ENCODE measurements around the gene TPT1. TPM values are rescaled to one million over a fixed set of nuclear protein-coding genes. Genes with fewer than 3 reads are reported as not detected.
"Not testable (repeated sequence)": the region's sequence is repeated elsewhere in the genome, so short reads cannot be mapped to it uniquely, and the experiment has no call there.

Gene TPT1
- 1,919 and 2,653 TPM in 2 replicates for polyA plus RNA-seq (2012; rRNA removed)
- polyA plus RNA-seq (2012; cell fraction: cytosol; rRNA removed): 3,224 and 4,461 TPM in 2 replicates
- 453 and 593 TPM in 2 replicates for polyA plus RNA-seq (2012; cell fraction: nucleus; rRNA removed)

- Histone ChIP-seq H3K4me3 (ENCODE audit: low read depth in 2 of 2, low read length in 1 of 2) (peak within 1 kb of the TSS; percentile 68 to 99), H3K36me3 (replicated peaks in 1 of 2; ENCODE audit: control insufficient read depth in 1 of 2, insufficient read depth in 2 of 2, low read length in 1 of 2) (peaks cover 40 to 54% of the 10 kb centered on the region in 2 experiments), H3K27ac (ENCODE audit: low read depth in 2 of 2, low read length in 1 of 2) (peak within 1 kb of the TSS; percentile 95 to 98), H3K79me2 (ENCODE audit: insufficient read depth) (peaks cover 85% of the 10 kb centered on the region), H2AFZ (ENCODE audit: low read depth) (peak within 1 kb of the TSS; percentile 83), H3K9me2 (no peaks in the 10 kb centered on the region), H3K9ac (peak within 1 kb of the TSS; percentile 99), H3K9me3 (no peaks in the 10 kb centered on the region), H3K27me3 (ENCODE audit: insufficient read depth) (no peaks in the 10 kb centered on the region), H3K4me2 (peak within 1 kb of the TSS; percentile 97), H3F3A (replicated peaks; ENCODE audit: insufficient read depth) (peaks cover 41% of the 10 kb centered on the region), H3K4me1 (ENCODE audit: control insufficient read depth in 1 of 2, insufficient read depth in 2 of 2, low read depth in 1 of 2, low read length in 1 of 2) (peaks cover 10 to 35% of the 10 kb centered on the region in 2 experiments; a peak in 3 of 4 replicates), H4K20me1 (ENCODE audit: insufficient read depth) (peaks cover 43% of the 10 kb centered on the region)
- DNase-seq: peak; percentile 99
- ChIA-PET CTCF (interaction anchor here (1.1 to 3.4 kb wide), 9 partner anchors 9 to 294 kb away, joined by 3 to 16 read pairs (median 4); no protein-coding TSS in a partner anchor), POLR2A (interaction anchor here (1.0 to 1.9 kb wide), 5 partner anchors 10 to 123 kb away, joined by 3 to 4 read pairs (median 3); partner anchors contain the start of genes COG3 and SLC25A30)
- peak; percentile 17; the same call in 1 of the 2 replicates for TF ChIP-seq TCF12 (IDR thresholded peaks at IDR 0.05)
- TF ChIP-seq TEAD4 (IDR thresholded peaks at IDR 0.05; ENCODE audit: borderline replicate concordance, insufficient read depth): no peak
- peak; percentile 63; the same call in 1 of the 2 replicates for TF ChIP-seq NRF1 (IDR thresholded peaks at IDR 0.05; ENCODE audit: low read depth, low read length)
- TF ChIP-seq PBX3 (IDR thresholded peaks at IDR 0.05): 0 out of 2 replicates have a peak, but pooled peaks have one; percentile 2
- TF ChIP-seq MAX (IDR thresholded peaks at IDR 0.05; ENCODE audit: low read depth): peak; percentile 71
- 0 out of 2 replicates have a peak, but pooled peaks have one; percentile 36 for TF ChIP-seq SIN3A (IDR thresholded peaks at IDR 0.05; ENCODE audit: borderline replicate concordance, low read depth, low read length)
- peak; percentile 60 for TF ChIP-seq ELF1 (IDR thresholded peaks at IDR 0.05)
- TF ChIP-seq GABPA (IDR thresholded peaks at IDR 0.05; ENCODE audit: low read depth): peak; percentile 80
- peak; percentile 92 for TF ChIP-seq TAF1 (IDR thresholded peaks at IDR 0.05; ENCODE audit: borderline replicate concordance, low read depth, low read length)
- TF ChIP-seq REST (IDR thresholded peaks at IDR 0.05; ENCODE audit: low read depth, low read length): peak; percentile 68
- TF ChIP-seq CTCF (IDR thresholded peaks at IDR 0.05): no peak
- TF ChIP-seq CHD2 (IDR thresholded peaks at IDR 0.05; ENCODE audit: low read length, partially characterized antibody): peak; percentile 80
- no peak for TF ChIP-seq USF2 (IDR thresholded peaks at IDR 0.05; ENCODE audit: borderline replicate concordance, low read depth, low read length)
- TF ChIP-seq MEF2A (IDR thresholded peaks at IDR 0.05; ENCODE audit: borderline replicate concordance, low read depth): no peak
- TF ChIP-seq RXRA (IDR thresholded peaks at IDR 0.05; ENCODE audit: borderline replicate concordance, low read depth): peak; percentile 36; the same call in 1 of the 2 replicates
- TF ChIP-seq RFX5 (IDR thresholded peaks at IDR 0.05; ENCODE audit: low read length): peak; percentile 34; the same call in 1 of the 2 replicates
- 0 out of 2 replicates have a peak, but pooled peaks have one; percentile 2 for TF ChIP-seq SMC3 (IDR thresholded peaks at IDR 0.05; ENCODE audit: low read depth, low read length)
- TF ChIP-seq POLR2AphosphoS5 (IDR thresholded peaks at IDR 0.05; ENCODE audit: low read depth, low read length): peak; percentile 95
- WGBS (ENCODE audit: low lambda C conversion rate): 2% methylated on average over 41 of the region's 67 CpGs
Measured at GRCh38 chr13:45341034-45341798, at the start of gene TPT1. TSS of gene TPT1 (minus strand) at chr13:45341183. CDS start at chr13:45341069, 114 bp downstream.

- Histone ChIP-seq H3K36me3 (replicated peaks in 1 of 2; ENCODE audit: control insufficient read depth in 1 of 2, insufficient read depth in 2 of 2, low read length in 1 of 2) (peaks cover 6 to 21% of the 10 kb centered on the region in 2 experiments), H3F3A (replicated peaks; ENCODE audit: insufficient read depth) (peaks cover 11% of the 10 kb centered on the region)
- CTCF ChIA-PET; H3K27ac ChIP-seq (ENCODE audit: low read depth in 2 of 2, low read length in 1 of 2); H3K9ac ChIP-seq; H4K20me1 ChIP-seq (ENCODE audit: insufficient read depth); H3K4me2 ChIP-seq; DNase-seq; H3K4me3 ChIP-seq (ENCODE audit: low read depth in 2 of 2, low read length in 1 of 2); H3K4me1 ChIP-seq (ENCODE audit: control insufficient read depth in 1 of 2, insufficient read depth in 2 of 2, low read depth in 1 of 2, low read length in 1 of 2); H2AFZ ChIP-seq (ENCODE audit: low read depth); H3K9me3 ChIP-seq; H3K9me2 ChIP-seq; H3K27me3 ChIP-seq (ENCODE audit: insufficient read depth); H3K79me2 ChIP-seq (ENCODE audit: insufficient read depth): not testable (repeated sequence)
- POLR2A ChIA-PET: interaction anchor here (0.6 kb wide), 1 partner anchor 471 kb away, joined by 4 read pairs; no protein-coding TSS in a partner anchor
- 87% methylated on average over 9 of the region's 9 CpGs for WGBS (ENCODE audit: low lambda C conversion rate)
Measured at GRCh38 chr13:45390348-45390747, 49.4 kb upstream of the TPT1 start.
